T-helper 1 cell treated with Interleukin-12 subunit alpha and Interleukin-12 subunit beta and Interleukin-4 antibody, amounts not matched to agents 30 μg/mL and 1 μg/mL, for 36 hours (primary cell): ENCODE data around the gene PTMS.

Source experiments
- H3K27ac Mint-ChIP-seq: one replicate; pipeline ENCODE4 v1.8.0; 2021; ENCODE audit warnings: mild to moderate bottlenecking, mixed read lengths
- H3K27me3 Mint-ChIP-seq: one replicate; pipeline ENCODE4 v1.8.0; 2021; ENCODE audit warnings: low read depth, mixed read lengths
- H3K36me3 Mint-ChIP-seq: one replicate; pipeline ENCODE4 v1.8.0; 2021; ENCODE audit warnings: low read depth, mixed read lengths
- H3K4me1 Mint-ChIP-seq: one replicate; pipeline ENCODE4 v1.8.0; 2021; ENCODE audit warnings: low read depth, mixed read lengths
- H3K4me3 Mint-ChIP-seq: one replicate; pipeline ENCODE4 v1.8.0; 2021; ENCODE audit warnings: mild to moderate bottlenecking, moderate library complexity, mixed read lengths
- H3K9me3 Mint-ChIP-seq: one replicate; pipeline ENCODE4 v1.8.0; 2021; ENCODE audit warnings: mixed read lengths

Gene PTMS

GRCh38 chr12:6772726-6773589, 6.8 kb downstream of the PTMS start:
- no peaks in the 10 kb centered on the region for H3K27me3 Mint-ChIP-seq
- peak overlapping the region; percentile 81 for H3K4me3 Mint-ChIP-seq
- peaks cover 20% of the 10 kb centered on the region for H3K36me3 Mint-ChIP-seq
- H3K27ac Mint-ChIP-seq, result peak overlapping the region; percentile 62
- peaks cover 57% of the 10 kb centered on the region for H3K4me1 Mint-ChIP-seq
- H3K9me3 Mint-ChIP-seq, result no peaks in the 10 kb centered on the region

- H3K4me1 Mint-ChIP-seq, result peaks cover 58% of the 10 kb centered on the region
- peaks cover 25% of the 10 kb centered on the region for H3K36me3 Mint-ChIP-seq
- peak overlapping the region; percentile 81 for H3K4me3 Mint-ChIP-seq
- H3K9me3 Mint-ChIP-seq, result no peaks in the 10 kb centered on the region
- H3K27ac Mint-ChIP-seq, result peak overlapping the region; percentile 69
- no peaks in the 10 kb centered on the region for H3K27me3 Mint-ChIP-seq
Measured at GRCh38 chr12:6773590-6774351, 7.6 kb downstream of the PTMS start.

- H3K4me3 Mint-ChIP-seq, result peak overlapping the region; percentile 78
- H3K36me3 Mint-ChIP-seq, result peaks cover 25% of the 10 kb centered on the region
- peak overlapping the region; percentile 83 for H3K27ac Mint-ChIP-seq
- H3K9me3 Mint-ChIP-seq, result no peaks in the 10 kb centered on the region
- H3K27me3 Mint-ChIP-seq, result no peaks in the 10 kb centered on the region
- peaks cover 60% of the 10 kb centered on the region for H3K4me1 Mint-ChIP-seq
Measured at GRCh38 chr12:6774499-6775062, 8.4 kb downstream of the PTMS start.

- peak overlapping the region; percentile 78 for H3K4me3 Mint-ChIP-seq
- peaks cover 62% of the 10 kb centered on the region for H3K4me1 Mint-ChIP-seq
- peaks cover 25% of the 10 kb centered on the region for H3K36me3 Mint-ChIP-seq
- no peaks in the 10 kb centered on the region for H3K9me3 Mint-ChIP-seq
- peak overlapping the region; percentile 83 for H3K27ac Mint-ChIP-seq
- H3K27me3 Mint-ChIP-seq, result no peaks in the 10 kb centered on the region
Measured at GRCh38 chr12:6775185-6776174, 9.3 kb downstream of the PTMS start.

GRCh38 chr12:6777386-6777785, 11.2 kb downstream of the PTMS start:
- no peak overlapping the region for H3K4me3 Mint-ChIP-seq

GRCh38 chr12:6778217-6778573, 12.0 kb downstream of the PTMS start:
- Mint-ChIP-seq H3K4me3 (peak overlapping the region; percentile 81), H3K27me3 (no peaks in the 10 kb centered on the region), H3K9me3 (no peaks in the 10 kb centered on the region), H3K27ac (peak overlapping the region; percentile 60), H3K36me3 (peaks cover 22% of the 10 kb centered on the region), H3K4me1 (peaks cover 56% of the 10 kb centered on the region)

More at GRCh38 chr12:6777386-6777785, 11.2 kb downstream of the PTMS start:
- H3K27ac Mint-ChIP-seq, result no peak overlapping the region
- H3K36me3 Mint-ChIP-seq, result peaks cover 22% of the 10 kb centered on the region
- no peaks in the 10 kb centered on the region for H3K27me3 Mint-ChIP-seq
- no peaks in the 10 kb centered on the region for H3K9me3 Mint-ChIP-seq
- peaks cover 56% of the 10 kb centered on the region for H3K4me1 Mint-ChIP-seq

GRCh38 chr12:6778574-6779550, 12.7 kb downstream of the PTMS start:
- H3K27ac Mint-ChIP-seq, result peak overlapping the region; percentile 60
- H3K36me3 Mint-ChIP-seq, result peaks cover 22% of the 10 kb centered on the region
- H3K4me1 Mint-ChIP-seq, result peaks cover 59% of the 10 kb centered on the region
- H3K4me3 Mint-ChIP-seq, result peak overlapping the region; percentile 81
- H3K9me3 Mint-ChIP-seq, result no peaks in the 10 kb centered on the region
- H3K27me3 Mint-ChIP-seq, result no peaks in the 10 kb centered on the region

- Mint-ChIP-seq H3K27ac (peak overlapping the region; percentile 60), H3K9me3 (no peaks in the 10 kb centered on the region), H3K4me1 (peaks cover 60% of the 10 kb centered on the region), H3K4me3 (peak overlapping the region; percentile 54), H3K36me3 (peaks cover 18% of the 10 kb centered on the region), H3K27me3 (no peaks in the 10 kb centered on the region)
Measured at GRCh38 chr12:6779708-6780432, 13.7 kb downstream of the PTMS start.

- H3K4me1 Mint-ChIP-seq, result peaks cover 54% of the 10 kb centered on the region
- H3K4me3 Mint-ChIP-seq, result no peak overlapping the region
- peak overlapping the region; percentile 82 for H3K27ac Mint-ChIP-seq
- no peaks in the 10 kb centered on the region for H3K9me3 Mint-ChIP-seq
- no peaks in the 10 kb centered on the region for H3K27me3 Mint-ChIP-seq
- peaks cover 11% of the 10 kb centered on the region for H3K36me3 Mint-ChIP-seq
Measured at GRCh38 chr12:6780573-6780972, 14.4 kb downstream of the PTMS start.

GRCh38 chr12:6782119-6782518, 16.0 kb downstream of the PTMS start:
- Mint-ChIP-seq H3K27ac (peak overlapping the region; percentile 20), H3K36me3 (peaks cover 7% of the 10 kb centered on the region), H3K4me3 (no peak overlapping the region), H3K4me1 (peaks cover 57% of the 10 kb centered on the region), H3K27me3 (no peaks in the 10 kb centered on the region), H3K9me3 (no peaks in the 10 kb centered on the region)

- Mint-ChIP-seq H3K27me3 (no peaks in the 10 kb centered on the region), H3K4me3 (no peak overlapping the region), H3K27ac (peak overlapping the region; percentile 86), H3K9me3 (no peaks in the 10 kb centered on the region), H3K36me3 (peaks cover 5% of the 10 kb centered on the region), H3K4me1 (peaks cover 54% of the 10 kb centered on the region)
Measured at GRCh38 chr12:6782850-6783566, 16.8 kb downstream of the PTMS start.

GRCh38 chr12:6783828-6784227, 17.7 kb downstream of the PTMS start:
- H3K36me3 Mint-ChIP-seq, result no peaks in the 10 kb centered on the region
- H3K9me3 Mint-ChIP-seq, result no peaks in the 10 kb centered on the region
- peak overlapping the region; percentile 21 for H3K4me3 Mint-ChIP-seq
- H3K27ac Mint-ChIP-seq, result peak overlapping the region; percentile 41
- no peaks in the 10 kb centered on the region for H3K27me3 Mint-ChIP-seq
- peaks cover 55% of the 10 kb centered on the region for H3K4me1 Mint-ChIP-seq
